GM19239 (cell line): ENCODE measurements around the gene ST8SIA3.
"Not testable (repeated sequence)": the region's sequence is repeated elsewhere in the genome, so short reads cannot be mapped to it uniquely, and the experiment has no call there.

Experiments
- DNase-seq: peaks from one replicate; pipeline ENCODE4 v3.0.0; 2011; ENCODE audit warnings: low spot score; ENCODE audit not compliant: insufficient read length
- FAIRE-seq: peaks from 2 replicates; lab custom pipeline; 2011; peaks lifted over from hg19 to GRCh38; lab: Jason Lieb, UNC

ST8SIA3 gene

DNA sequence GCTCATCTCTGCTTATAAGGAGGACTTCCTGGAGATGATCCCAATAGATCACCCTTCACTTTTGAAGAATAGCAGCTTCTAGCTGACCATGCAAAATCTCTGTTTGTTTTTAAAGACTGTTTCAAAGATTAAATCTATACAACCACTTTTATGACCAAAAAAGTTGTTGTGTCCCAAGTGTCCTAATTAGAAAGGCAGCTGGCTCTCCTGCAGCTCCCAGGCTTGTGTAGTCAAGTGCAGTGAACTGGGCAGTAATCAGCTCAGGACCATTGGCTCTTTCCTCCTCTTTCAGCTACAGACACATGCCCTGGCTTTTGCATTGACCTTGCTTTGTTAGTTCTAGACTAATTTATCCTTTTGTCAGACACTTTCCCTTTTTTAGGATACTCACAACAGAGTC is 10.4 kb downstream of the ST8SIA3 start:
- no peak for DNase-seq
- FAIRE-seq = no peak

DNA sequence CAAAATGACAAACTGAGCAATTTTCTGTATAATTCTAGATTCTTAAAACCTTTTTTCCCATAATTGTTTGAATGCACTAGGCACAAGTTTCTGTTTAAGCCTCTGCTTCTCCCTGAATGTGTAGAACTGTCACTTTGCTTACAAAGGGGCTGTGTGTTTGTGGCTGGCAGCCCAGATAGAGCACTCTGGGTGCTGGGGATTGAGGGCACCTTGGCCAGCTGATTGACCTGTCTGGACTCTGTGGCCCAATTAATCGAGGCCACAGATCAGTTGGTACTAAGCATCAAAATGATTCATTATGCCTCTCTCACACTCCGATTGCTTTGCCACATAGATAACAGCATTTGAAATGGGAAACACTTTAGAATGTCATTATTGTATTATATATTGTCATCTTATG is 12.1 kb downstream of the ST8SIA3 start:
- DNase-seq (no peak), FAIRE-seq (no peak)

DNA sequence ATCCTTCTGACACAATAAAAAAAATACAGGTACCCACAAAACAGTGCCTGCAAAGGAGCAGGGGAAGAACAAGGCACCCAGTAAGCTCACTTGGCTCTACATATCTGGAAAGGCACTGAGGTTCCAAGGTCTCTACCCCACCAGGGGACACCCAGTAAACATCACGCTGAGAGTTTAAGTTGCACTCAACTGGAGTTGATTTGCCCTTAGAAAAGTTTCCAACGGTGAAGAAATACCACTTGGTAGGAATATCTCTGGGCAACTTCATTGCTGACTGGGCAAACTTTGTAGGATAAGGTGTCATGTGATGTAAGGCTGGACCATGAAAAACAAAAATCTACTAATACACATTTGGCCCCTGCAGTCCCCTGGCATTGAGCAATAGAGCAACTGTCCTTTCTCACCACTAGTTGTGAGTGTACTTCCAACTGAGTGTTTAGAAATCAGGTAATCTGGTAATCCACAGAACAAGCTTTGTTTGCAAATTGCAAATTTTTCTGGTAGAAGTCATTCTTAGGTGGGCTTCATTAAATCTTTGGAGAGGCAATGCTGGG is 14.2 kb downstream of the ST8SIA3 start:
- DNase-seq (no peak), FAIRE-seq (no peak)

DNA sequence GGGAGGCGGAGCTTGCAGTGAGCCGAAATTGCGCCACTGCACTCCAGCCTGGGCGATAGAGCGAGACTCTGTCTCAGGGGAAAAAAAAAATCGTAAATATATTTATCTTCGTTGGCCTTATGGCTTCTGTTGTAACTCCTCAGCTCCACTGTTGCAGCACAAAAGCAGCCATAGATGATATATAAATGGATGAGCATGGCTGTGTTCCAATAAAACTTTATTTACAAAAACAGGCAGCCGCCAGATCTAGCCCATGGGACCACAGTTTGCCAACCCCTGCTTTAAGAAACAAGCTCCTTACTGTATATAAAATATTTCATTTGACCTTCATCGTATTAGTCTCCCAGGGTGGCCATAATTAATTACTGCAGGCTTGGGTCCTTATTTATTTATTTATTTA is 20.1 kb downstream of the ST8SIA3 start:
- DNase-seq = no peak
- FAIRE-seq = no peak

DNA sequence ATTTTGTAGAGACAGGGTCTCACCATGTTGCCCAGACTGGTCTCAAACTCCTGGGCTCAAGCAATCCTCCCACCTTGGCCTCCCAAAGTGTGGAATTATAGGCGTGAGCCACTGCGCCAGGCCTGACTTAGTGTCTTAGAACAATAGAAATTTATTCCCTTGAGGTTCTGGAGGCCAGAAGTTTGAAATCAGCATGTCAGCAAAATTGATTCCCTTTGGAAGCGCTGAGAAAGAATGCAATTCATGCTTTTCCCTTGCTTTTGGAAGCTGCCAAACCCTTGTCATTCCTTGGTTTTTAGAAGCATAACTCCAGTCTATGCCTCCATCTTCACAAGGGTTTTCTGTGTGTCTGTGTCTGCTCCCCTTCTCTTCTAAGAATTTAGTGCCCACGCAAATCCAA is 20.7 kb downstream of the ST8SIA3 start:
- FAIRE-seq (no peak), DNase-seq (no peak)

GRCh38 chr18:57376503-57376902 is 24.1 kb downstream of the ST8SIA3 start:
- no peak for FAIRE-seq
- no peak for DNase-seq

DNA sequence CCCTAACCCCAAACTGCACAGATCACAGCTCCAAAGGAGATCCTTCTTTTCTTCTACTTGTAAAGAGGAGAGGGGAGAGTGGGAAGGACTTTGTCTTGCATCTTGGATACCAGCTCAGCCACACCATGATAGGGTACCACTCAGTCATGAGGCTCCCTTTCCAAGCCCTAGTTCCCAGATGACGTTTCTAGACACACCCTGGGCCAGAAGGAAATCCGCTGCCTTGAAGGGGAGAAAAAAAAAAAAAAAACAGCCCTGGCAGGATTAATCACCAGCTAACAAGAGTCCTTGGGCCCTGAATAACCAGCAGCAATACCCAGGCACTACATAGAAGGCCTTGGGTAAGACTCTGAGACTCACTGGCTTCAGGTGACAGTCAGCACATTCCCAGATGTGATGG is 36.9 kb downstream of the ST8SIA3 start:
- no peak for FAIRE-seq
- DNase-seq = no peak

- FAIRE-seq (no peak), DNase-seq (no peak)
These were observed 37.7 kb downstream of the ST8SIA3 start for GRCh38 chr18:57390044-57390443.

GRCh38 chr18:57394749-57395148 is 42.4 kb downstream of the ST8SIA3 start:
- FAIRE-seq, DNase-seq: not testable (repeated sequence)

GRCh38 chr18:57396831-57397230 is 44.5 kb downstream of the ST8SIA3 start:
- not testable (repeated sequence) for FAIRE-seq, DNase-seq

- no peak for DNase-seq
- no peak for FAIRE-seq
These were observed 45.2 kb downstream of the ST8SIA3 start for GRCh38 chr18:57397440-57398132.

- no peak for DNase-seq
- no peak for FAIRE-seq
These were observed 52.0 kb downstream of the ST8SIA3 start for GRCh38 chr18:57404345-57404744.

GRCh38 chr18:57409650-57410049 is 57.3 kb downstream of the ST8SIA3 start:
- no peak for FAIRE-seq
- no peak for DNase-seq

- FAIRE-seq (no peak), DNase-seq (no peak)
These were observed 58.4 kb downstream of the ST8SIA3 start for GRCh38 chr18:57410749-57411148.

DNA sequence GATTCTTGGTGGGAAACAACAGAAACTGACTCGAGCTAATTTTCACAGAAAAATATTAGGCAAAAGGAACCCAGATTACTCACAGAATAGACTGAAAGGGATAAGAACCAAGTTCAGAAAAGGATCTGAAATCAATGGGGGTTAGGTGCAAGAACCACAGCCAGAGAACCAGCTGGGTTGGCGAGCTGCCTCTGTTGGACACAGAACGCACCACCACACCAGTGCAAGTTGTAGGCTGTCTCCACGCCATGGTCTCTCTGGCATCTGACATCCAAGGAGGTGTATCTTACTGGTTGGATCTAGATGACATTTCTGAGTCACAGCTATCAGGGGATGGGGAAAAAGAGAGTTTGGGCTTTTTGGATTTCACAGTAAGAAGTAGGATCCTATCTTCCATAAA is 64.2 kb downstream of the ST8SIA3 start:
- no peak for DNase-seq
- no peak for FAIRE-seq
